HuH-7.5 (cell line): ENCODE measurements around the gene AIMP2.
"Not testable (repeated sequence)": the region's sequence is repeated elsewhere in the genome, so short reads cannot be mapped to it uniquely, and the experiment has no call there.

Experiments
- DNase-seq: peaks from one replicate; pipeline ENCODE4 v3.0.0; 2011; ENCODE audit warnings: low spot score

The AIMP2 gene

DNA sequence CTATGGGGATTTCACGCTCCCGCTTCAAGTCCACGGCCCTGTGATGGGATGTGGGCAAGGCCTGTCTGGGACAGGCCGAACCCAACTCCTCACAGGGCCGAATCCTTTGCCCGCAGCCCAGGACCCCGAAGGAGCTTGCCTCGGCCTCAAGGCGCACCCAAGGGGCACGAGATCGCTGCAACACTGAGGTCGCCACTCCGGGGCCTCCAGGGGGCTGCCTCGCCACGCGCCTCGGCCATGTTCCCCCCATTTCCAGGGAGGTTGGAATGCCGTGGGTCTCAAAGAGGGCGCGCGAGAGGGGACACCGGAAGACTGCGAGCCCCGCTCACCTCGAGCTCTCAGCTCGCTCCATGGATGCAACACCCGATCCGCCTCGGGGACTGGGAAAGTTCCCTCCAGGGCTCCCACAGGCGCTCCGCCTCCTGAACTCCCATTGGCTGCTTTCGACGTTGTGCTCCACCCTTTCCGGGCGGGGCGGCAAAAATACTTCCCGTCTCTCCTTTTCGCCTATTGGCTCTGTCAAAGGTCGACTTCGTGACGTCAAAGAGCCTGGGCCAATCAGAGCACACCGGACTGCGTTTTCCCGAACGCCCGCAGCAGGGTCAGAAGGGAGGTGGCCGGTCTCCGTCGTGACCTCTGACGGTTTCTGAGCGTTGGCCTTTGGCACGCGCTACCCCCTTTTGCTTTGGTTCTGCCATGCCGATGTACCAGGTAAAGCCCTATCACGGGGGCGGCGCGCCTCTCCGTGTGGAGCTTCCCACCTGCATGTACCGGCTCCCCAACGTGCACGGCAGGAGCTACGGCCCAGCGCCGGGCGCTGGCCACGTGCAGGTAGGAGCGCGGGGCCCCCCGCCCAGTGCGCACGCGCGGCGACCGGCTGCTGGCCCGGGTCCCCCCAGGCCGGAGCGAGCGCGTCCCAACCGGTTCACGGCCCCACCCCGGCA, at the start of gene AIMP2, which contains the start of gene PMS2:
Gene AIMP2 (plus strand): TSS at position 605 of the 944 bp plus-strand sequence. CDS start 92 bp downstream, at position 697.
Gene PMS2 (minus strand): TSS at position 382 of the 944 bp plus-strand sequence. CDS start 30 bp downstream, at position 352.
- DNase-seq = peak; percentile 91

DNA sequence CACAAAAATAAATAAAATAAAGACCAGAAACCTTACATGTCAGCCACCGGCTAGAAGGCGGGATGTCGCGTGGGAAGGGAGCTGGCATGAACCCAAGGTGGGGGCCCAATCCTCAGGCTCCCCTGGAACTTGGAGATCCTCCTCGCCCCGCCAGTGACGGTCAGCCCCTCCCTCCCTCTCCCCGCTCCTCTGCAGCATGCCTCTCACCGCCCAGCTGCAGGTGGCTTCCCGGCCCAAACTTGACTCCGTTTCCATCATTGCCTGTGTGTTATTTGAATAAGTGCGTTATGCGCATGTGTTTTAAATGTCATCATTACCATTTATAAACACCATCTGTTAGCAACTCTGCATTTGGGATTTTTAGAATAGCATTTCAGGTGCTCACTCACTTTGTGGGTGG, 45.9 kb upstream of the AIMP2 start:
- not testable (repeated sequence) for DNase-seq

DNA sequence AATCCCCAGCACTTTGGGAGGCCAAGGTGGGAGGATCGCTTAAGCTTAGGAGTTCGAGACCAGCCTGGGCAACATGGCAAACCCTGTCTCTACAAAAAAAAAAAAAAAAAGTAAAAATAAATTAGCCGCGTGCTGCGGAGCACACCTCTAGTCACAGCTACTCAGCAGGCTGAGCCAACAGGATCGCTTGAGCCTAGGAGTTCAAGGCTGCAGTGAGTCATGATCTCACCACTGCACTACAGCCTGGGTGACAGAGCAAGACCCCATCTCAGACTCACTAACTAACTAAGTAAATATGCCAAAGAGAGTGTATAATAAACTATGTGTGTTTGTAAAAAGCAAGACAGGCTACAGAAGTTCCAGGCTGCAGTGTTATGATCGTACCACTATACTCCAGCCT, 45.3 kb upstream of the AIMP2 start:
- not testable (repeated sequence) for DNase-seq

DNA sequence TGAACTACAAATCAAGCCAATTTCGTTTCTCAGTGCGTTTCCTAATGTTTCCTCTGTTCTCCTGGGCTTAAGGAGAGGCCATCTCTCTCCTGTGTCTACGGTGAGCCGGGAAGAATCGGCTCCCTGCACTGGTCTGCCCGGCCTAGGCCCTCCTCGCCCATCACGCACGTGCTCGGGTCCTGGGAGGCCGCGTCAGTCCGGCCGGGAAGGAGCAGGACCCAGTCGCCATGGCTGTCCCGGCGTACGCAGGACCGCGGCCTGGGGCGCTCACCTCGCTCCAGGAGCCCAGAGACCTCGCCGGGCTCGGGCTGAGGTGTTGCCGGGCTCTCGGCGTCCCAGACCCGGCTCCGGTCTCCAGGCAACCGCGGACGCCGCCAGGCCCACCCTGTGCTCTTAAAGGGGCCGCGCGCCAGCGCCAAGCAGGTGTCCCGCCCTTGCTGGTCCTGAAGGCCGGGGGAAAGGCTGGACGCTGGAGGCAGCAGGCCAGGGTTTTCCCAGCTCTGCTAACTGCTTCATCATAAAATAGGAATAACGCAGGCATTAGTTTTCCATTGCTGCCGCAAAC, 38.6 kb upstream of the AIMP2 start, which contains the start of gene RSPH10B:
Gene RSPH10B (minus strand): TSS at position 343 of the 565 bp plus-strand sequence. CDS start 3,573 bp downstream, outside the sequence.
- DNase-seq = not testable (repeated sequence)

DNA sequence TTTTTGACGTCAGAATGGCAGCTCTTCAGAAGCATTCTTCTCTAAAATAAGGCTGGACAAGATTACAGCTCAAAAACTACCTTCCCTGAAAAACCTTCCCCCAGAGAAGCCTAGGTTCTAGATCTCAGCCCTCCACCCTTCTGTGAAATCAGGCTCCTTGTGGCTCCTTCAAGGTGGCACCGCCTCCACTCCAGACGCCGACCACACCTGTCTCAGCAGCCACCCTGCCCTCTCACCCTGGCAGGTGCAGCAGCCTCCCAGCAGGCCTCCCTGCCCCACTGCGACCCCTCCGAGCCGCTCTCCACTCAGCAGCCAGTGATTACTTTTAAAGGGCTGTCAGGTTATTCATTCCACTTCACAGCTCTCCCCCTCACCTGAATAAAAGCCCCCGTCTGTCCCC, 35.5 kb upstream of the AIMP2 start:
- not testable (repeated sequence) for DNase-seq

DNA sequence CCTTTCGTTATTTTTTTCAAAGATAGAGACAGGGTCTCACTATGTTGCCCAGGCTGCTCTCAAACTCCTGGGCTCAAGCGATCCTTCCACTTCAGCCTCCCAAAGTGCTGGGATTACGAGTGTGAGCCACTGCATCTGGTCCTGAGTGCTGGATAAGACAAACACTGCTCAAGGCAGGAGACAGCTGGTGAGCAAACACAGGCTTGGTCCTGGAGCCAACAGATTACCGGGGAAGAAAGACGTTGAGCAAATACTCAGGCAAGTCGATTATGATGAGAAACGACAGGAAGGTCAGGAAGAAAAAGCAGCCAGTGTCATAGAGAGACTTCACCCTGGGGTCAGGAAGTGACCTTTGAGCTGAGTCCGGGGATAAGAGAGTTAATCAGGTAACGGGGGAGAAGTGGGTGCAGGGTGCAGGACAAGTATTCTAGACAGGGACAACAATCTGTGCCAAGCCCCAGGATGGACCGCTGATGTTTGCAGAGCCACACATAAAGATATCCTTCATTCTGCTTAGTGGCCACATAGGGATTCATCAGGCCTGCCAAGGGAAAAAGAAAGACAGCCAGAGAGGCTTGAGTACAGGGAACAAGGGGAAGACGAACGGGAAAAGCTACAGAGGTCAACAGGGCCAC, 29.3 kb upstream of the AIMP2 start:
- DNase-seq = not testable (repeated sequence)

DNA sequence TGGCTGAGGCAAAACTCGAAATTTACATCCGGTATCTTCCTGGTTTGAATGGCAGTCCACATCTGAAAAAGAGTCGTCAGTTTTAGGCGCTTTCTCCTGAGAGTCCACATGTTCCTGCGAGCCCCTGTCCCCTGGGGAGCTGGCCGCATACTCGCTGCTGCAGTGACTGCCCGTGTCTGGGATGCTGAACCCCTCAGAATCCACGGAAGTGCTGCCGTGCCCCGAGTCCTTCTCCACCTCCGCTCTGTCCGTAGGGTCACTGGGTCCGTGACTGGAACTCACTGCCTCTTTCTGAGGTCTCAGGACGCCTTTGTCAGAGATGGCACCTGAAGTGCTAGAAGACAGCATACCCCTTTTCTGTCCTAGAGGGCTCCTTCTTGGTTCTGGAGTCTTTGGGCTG, 22.0 kb upstream of the AIMP2 start:
- not testable (repeated sequence) for DNase-seq

DNA sequence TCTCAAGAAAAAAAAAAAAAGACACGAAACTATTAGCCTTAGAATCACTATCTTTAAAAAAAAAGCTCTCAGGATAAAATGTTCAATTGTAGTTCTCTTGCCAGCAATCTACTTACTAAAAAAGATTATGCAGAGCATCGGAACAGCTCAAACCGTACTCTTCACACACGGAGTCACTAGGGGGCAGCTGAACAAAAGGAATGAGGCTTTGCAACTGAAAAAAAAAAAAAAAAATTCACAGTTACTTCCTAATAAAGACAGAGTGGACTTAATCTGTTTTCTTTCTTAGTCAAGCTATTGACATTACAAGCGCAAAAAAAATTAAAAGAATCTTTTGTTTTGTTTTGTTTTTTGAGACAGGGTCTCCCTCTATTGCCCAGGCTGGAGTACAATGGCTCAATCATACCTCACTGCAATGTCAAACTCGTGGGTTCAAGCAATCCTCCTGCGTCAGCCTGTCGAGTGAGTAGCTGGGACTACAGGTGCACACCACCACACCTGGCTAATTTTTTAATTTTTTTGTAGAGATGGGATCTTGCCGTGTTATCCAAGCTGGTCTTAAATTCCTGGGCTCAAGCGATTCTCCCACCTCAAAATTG, 11.8 kb upstream of the AIMP2 start:
- peak; percentile 52 for DNase-seq

DNA sequence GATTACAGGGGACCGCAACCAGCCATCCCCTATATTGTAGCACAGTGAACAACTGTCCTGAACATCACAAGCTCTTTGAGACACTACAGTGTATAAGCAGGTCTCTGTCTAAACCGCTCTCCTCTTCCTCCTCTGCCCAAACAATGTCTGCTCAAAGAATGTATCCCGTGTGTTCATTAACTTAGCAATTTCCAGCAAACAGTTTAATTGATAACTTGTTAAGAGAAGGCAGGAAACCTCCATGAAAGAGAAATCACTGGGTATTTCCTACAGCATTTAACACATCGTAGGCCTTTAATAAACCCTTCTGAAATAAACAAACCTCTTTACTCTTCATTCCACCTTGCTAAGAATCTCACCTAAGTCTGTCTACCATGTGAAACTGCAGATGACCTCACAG, 1.7 kb upstream of the AIMP2 start:
- no peak for DNase-seq

DNA sequence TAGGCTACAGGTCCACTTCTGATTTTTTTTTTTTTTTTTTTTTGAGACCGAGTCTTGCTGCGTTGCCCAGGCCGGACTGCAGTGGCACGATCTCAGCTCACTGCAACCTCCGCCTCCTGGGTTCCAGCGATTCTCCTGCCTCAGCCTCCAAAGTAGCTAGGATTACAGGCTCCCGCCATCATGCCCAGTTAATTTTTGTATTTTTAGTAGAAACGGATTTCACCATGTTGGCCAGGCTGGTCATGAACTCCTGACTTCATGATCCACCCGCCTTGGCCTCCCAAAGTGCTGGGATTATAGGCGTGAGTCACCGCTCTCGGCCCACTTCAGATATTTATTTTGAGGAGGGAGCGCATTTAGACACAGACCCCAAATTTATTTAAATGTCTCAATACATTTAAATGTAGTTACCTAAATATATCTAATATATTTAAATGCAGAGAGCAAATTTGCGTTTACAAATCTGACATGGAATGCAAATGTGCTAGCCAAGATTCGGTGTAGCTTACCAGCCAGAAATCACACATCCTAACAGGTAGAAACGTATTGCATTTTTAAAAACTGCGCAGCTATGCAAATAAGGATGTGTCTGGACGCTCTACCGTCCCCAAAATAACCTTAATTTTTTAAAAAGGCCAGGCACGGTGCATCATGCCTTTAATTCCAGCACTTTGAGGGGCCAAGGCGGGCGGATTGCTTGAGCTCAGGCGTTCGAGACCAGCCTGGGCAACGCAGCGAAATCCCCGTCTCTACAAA, 1.1 kb upstream of the AIMP2 start:
- not testable (repeated sequence) for DNase-seq

DNA sequence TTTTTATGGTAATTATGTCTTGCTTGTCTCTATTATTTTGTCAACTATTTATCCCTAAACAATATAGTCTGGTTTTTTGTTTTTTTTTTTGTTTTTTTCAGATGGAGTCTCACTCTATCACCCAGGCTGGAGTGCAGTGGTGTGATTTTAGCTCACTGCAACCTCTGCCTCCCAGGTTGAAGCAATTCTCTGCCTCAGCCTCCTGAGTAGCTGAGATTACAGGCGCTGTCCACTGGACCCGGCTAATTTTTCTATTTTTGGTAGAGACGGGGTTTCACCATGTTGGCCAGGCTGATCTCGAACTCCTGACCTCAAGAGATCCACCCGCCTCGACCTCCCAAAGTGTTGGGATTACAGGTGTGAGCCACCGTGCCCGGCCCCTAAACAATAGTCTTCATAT, 1.3 kb downstream of the AIMP2 start:
- DNase-seq = not testable (repeated sequence)

DNA sequence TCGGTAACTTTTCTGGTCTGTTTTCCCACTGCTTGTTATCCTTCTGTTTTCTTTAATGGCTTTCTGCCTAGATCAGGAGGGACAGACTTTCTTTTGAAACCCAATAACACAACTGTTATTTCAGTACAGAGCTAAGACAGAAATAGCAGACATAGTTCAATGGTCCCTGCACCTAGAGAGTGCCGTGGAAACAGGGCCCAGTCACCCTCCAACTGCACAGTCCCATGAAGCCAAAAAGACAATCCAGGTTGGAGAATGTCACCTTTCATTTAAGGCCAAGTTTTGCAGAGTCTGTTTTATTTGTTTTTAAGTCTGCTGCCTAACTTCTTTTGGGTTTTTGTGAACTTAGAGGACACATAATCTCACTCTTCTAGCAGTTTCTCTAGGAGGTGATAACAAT, 2.5 kb downstream of the AIMP2 start:
- no peak for DNase-seq

DNA sequence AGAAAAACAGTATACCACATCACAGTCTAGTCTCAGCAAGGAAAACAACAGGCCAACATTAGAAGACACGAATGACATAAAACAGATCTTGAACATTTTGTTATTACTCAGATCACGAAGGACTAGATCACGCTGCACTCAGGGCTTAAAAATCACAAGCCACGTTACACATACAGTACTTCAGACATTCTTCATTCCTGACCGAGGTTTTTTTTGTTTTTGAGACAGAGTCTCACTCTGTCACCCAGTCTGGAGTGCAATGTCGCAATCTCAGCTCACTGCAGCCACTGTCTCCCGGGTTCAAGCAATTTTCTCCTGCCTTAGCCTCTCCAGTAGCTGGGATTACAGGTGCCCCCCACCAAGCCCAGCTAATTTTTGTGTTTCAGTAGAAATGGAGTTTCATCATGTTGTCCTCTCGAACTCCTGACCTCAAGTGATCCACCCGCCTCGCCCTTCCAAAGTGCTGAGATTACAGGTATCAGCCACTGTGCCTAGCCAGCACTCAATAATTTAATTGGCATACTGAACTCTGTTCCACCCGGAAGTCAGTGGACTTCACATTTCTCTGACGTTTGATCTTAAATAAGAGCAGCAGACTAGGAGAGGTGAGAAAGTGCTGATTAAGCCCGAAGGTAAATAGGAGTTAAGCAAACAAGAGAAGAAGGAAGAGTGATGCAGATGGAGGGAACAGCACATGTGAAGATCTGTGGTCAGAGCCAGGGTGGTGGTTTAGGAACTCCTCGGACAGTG, 3.5 kb downstream of the AIMP2 start:
- no peak for DNase-seq

DNA sequence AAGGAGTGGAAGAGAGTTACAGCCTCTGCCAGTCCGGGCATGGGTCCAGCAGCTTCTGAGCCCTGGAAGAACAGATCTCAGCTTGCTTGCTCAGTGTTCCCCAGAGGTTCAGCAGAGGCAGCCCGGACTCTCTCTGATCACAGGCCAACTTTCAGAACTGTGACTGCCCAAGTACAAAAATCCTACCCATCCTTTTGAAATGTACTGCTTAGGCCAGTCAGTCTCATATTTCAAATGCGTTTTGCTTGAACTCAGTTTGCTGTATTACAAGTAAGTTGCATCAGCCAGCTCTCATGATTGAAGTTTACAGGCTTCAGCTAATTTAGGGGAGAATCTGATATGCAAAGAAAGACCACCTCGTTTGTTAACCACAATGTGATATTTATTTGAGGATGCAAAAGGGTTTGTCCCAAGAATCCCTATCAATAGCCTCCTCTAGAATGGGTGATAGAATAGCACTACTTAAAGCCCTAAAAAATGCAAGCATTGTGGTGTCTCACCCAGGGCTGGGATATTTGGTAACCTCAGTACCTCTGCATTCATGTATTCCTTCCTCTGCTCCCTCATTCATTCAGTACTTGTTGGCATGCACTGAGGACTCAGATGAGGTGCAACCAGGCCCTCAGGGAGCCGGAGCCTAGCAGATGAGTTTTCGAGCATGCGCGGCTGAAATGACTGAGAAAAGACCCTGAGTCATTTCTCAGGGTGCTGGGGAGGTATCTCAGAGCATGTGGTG, 7.0 kb downstream of the AIMP2 start:
- DNase-seq = no peak

DNA sequence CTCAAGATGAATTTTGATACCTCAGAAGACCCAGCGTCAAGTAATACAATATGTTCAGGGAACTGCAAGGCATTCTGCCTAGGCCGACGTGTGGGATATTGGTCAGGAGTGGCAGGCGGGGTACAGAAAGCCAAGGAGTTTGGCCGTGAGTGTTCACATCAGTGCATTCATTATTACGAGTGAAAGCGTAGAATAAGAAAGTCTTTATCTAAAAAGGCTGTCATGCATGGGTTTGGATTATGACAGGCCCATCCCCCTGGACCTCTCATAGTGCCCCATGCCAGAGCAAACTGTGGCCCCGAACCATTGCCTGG, 7.5 kb downstream of the AIMP2 start:
- DNase-seq = no peak

DNA sequence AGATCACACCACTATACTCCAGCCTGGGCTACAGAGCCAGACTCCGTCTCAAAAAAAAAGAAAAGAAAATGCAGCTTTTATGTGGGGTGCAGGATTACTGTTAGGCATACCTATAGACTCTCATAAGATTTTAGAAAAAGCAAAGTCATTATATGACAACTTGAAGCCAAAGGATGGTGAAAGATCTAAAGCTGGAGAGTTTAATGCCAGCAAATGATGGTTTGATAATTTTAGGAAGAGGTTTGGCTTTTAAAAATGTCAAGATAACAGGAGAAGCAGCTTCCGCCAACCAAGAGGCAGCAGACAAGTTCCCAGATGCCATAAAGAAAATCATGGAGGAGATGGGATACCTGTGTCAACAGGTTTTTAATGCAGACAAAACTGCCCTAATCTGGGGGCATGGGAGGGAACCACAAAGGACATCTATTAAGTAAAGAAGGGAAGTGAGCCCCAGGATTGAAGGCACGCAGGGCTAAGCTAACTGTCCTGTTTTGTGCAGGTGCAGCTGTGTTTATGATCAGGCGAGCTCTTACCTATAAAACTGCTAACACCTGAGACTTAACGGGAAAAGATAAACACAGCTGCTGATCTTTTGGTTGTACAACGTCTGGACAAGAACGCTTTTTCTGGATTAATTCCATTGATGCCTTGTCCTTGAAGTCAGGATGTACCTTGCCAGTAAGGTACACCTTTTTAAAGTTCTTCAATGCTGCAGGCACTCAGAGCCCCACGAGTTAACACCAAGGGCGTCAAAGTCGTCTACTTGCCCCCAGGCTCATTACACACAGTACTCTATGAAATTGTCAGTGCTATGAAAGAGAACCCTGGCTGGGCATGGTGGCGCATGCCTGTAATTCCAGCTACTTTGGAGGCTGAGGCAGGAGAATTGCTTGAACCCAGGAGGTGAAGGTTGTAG, 11.6 kb downstream of the AIMP2 start:
- DNase-seq = no peak

DNA sequence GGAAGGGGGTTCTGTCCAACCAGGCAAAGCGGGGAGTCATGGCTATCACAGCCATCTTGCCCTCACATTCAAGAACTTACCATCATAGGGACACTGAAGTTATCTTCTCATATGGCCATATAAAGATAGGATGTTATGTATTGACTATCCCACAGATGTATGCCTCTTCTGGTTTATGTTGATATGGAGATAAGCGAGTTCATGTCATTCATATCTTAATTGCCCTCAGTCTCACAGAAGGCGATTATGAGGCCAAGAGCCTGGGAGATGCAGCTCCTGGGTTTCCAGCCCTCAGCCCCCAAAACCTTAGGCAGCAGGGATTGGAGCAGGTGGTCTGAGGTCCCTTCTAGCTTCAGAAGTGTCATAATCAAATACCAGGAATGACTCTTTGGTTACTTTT, 13.6 kb downstream of the AIMP2 start:
- DNase-seq = no peak

DNA sequence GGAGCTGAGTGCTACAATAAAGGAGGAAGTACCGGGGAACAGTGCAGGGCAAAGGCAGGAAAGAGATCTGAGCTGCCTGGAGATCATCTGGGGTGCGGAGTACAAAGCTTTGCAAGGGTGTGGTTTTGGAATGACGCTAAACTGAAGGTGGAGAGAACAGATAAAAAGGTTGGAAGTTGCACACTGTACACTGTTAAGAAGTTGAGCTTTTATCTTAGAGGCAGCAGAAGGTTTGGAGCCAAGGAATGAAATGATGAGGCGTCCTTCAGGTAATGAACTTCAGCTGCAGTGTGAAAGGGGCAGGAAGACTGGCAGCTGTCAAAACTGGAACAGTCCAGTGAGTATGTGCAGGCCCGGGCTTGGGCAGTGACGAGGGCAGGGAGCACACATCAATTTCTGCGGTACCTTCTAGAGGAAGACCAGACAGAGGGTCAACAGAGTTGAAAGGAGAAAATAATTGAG, 14.9 kb downstream of the AIMP2 start:
- DNase-seq = no peak
